ENCODE data around the gene UNC5CL.

Gene UNC5CL

DNA sequence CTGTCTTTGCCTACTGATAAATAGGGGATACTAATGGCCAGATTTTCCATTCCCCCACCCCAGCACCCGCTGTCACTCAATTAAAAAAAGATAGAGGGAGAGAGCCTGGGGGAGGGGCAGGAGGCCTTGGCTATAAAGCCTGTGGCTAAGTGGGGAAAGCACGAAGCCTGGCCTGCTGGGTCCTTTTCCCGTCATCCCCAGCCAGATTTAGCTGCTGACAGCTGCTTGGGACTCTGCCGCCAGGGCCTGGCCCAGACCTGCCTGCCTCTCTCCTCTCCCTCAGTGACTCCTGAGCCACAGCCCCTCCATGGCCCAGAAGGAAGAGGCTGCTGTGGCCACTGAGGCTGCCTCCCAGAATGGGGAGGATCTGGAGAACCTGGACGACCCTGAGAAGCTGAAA lies 14.0 kb upstream of the UNC5CL start, which contains the start of gene APOBEC2:
TSS of gene APOBEC2 (plus strand) at position 162 of the 400 bp plus-strand sequence. CDS start at position 308, 146 bp downstream.
- DNase-seq (ENCODE audit: low spot score), result no peak
- TF ChIP-seq, protein P1, sequence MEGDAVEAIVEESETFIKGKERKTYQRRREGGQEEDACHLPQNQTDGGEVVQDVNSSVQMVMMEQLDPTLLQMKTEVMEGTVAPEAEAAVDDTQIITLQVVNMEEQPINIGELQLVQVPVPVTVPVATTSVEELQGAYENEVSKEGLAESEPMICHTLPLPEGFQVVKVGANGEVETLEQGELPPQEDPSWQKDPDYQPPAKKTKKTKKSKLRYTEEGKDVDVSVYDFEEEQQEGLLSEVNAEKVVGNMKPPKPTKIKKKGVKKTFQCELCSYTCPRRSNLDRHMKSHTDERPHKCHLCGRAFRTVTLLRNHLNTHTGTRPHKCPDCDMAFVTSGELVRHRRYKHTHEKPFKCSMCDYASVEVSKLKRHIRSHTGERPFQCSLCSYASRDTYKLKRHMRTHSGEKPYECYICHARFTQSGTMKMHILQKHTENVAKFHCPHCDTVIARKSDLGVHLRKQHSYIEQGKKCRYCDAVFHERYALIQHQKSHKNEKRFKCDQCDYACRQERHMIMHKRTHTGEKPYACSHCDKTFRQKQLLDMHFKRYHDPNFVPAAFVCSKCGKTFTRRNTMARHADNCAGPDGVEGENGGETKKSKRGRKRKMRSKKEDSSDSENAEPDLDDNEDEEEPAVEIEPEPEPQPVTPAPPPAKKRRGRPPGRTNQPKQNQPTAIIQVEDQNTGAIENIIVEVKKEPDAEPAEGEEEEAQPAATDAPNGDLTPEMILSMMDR (IDR thresholded peaks at IDR 0.05; ENCODE audit: extremely low read depth, missing control alignments), result no peak

DNA sequence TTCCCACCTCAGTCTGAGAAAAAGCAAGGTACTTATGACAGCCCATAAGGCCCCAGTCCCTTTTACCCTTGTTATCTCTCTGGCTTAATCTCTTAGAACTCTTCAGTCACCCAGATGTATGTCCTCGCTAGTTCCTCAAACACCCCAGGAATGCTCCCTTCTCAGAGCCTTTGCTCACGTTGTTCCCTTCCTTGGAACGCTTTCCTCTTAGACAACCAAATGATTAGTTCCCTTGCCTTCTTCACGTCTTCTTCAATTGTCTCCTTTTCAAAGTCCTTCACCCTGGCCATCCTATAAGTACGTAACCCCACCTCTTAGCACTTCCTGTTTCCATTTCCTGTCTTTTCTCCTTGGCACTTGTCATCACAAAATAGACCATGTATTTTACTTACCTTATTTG lies 12.9 kb upstream of the UNC5CL start:
- TF ChIP-seq, protein P1 (IDR thresholded peaks at IDR 0.05; ENCODE audit: extremely low read depth, missing control alignments), result no peak
- no peak for DNase-seq (ENCODE audit: low spot score)

DNA sequence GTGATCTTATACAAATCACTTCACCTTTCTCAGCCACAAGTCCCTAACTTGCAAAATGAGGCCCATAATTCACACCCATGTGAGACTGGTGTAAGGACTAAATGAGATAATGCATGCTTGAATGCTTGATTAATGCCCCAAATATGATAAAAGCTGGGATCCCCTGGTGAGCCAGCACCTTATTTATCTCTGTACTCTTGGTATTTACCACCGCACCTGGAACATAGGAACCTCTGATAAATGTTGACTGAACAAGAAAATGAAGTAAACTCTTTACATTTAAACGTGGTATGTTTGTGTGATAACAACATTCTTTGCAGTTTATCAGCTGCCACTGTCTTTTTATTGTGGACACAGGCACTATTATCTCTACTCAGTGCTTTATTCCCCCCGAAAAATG lies 11.5 kb upstream of the UNC5CL start:
- TF ChIP-seq, protein P1 (IDR thresholded peaks at IDR 0.05; ENCODE audit: extremely low read depth, missing control alignments), result no peak
- no peak for DNase-seq (ENCODE audit: low spot score)

GRCh38 chr6:41049955-41050354 lies 10.9 kb upstream of the UNC5CL start:
- TF ChIP-seq, protein P1 (IDR thresholded peaks at IDR 0.05; ENCODE audit: extremely low read depth, missing control alignments), result no peak
- DNase-seq (ENCODE audit: low spot score), result no peak

DNA sequence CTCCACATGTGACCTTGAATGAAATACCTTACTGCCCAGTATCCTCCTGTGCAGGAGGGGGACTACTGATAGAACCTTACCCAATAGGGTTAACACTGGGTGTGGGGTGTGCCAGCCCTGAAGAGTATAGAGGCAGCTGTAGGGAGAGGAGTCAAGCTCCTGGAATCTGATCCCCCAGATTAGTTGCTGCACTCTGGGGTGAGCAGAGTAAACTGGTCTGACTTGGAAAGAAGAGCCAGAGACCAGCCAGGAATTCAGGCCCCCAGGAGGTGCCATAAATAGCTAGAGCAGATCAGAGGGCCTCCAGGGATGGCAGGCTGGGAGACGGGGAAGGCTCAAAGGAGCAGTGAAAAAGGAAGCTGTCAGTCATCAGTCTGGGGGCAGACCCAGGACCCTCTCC lies 10.5 kb upstream of the UNC5CL start:
- TF ChIP-seq, protein P1 (IDR thresholded peaks at IDR 0.05; ENCODE audit: extremely low read depth, missing control alignments), result no peak
- no peak for DNase-seq (ENCODE audit: low spot score)

DNA sequence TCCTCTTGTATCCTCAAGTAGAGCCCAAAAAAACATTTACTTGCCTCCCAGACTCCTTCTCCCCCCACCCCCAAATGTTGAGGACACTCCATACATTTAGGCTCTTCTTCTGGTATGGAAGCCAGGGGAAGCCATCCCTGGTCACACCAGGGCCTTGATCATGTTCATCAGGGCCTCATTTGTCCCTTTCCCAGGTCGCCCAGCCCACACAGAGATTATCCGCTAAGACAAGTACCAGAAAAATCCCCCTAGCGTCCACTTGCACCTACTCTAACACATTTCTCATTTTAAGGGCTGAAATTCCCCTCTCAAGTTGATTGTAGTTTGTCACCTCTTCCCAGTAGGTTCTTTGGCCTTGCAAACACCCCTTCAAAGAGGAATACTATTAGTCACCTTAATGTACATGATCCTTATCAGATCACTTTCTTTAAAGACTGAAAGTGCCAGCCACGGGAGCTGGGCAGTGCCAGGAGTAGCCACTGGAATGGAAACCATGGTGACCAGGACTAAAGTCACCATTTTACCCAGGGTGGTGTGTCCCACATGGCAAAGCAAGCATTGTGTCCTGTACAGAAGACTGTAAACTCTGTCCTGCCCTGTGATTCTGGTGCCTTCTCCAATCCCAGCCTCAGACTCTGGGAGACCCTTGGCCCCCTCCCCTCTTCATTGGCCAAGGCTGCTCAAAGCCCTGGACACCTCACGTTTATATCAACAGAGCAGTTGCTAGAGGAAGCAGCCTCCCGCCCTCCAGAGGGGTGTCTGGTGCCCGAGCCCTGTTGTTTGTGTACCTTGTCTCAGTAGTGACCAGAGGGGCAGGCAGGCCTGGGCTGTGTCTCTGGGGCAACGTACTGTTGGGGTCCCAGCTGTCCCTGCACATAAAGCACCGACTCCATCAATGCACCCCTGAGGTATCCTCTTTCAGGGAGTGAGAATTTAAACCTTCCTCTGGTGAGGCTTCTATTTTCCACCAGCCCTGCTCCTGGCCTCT lies 9.0 kb upstream of the UNC5CL start:
- TF ChIP-seq, protein P1 (IDR thresholded peaks at IDR 0.05; ENCODE audit: extremely low read depth, missing control alignments), result no peak
- peak; percentile 0 for DNase-seq (ENCODE audit: low spot score)

GRCh38 chr6:41047306-41047705 lies 8.3 kb upstream of the UNC5CL start:
- no peak for DNase-seq (ENCODE audit: low spot score)
- TF ChIP-seq, protein P1 (IDR thresholded peaks at IDR 0.05; ENCODE audit: extremely low read depth, missing control alignments), result no peak
